ENCODE data around the gene LHX8.
A peak's percentile ranks its signal among the peaks of the same experiment; 100 is the strongest.

GRCh38 chr1:75134647-75135572, 722 bp downstream of the LHX8 start:
- no peak for TF ChIP-seq CTCF (IDR thresholded peaks at IDR 0.05; ENCODE audit: low read depth, low read length, poor library complexity, severe bottlenecking)
- TF ChIP-seq EZH2phosphoT487 (IDR thresholded peaks at IDR 0.05; ENCODE audit: borderline replicate concordance, low read length): 0 out of 2 replicates have a peak, but pooled peaks have one; percentile 58
